ENCODE data around the gene FAP.
A peak's percentile ranks its signal among the peaks of the same experiment; 100 is the strongest.

The FAP gene

GRCh38 chr2:162241571-162241970, 1.7 kb downstream of the FAP start:
- DNase-seq, result no peak

DNA sequence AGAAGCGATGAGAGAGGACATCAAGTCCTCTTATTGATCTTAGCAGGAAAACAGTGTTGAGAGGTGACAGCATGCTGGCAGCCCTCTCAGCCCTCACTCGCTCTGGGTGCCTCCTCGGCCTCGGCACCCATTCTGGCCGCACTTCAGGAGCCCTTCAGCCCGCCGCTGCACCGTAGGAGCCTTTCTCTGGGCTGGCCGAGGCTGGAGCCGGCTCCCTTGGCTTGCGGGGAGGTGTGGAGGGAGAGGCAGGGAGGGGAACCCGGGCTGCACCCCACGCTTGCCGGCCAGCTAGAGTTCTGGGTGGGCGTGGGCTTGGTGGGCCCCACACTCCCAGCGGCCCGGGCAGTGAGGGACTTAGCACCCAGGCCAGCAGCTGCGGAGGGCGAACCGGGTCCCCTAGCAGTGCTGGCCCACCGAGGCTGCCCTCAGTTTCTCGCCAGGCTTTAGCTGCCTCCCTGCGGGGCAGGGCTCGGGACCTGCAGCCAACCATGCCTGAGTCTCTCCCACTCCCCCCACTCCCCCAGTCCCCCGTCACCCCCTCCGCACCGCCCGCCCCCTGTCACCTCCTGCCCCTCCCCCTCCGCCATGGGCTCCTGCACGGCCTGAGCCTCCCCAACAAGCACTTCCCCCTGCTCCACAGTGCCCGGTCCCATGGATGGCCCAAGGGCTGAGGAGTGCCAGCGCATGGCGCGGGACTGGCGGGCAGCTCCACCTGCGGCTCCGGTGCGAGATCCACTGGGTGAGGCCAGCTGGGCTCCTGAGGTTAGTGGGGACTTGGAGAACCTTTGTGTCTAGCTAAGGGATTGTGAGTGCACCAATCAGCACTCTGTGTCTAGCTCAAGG, 8.4 kb downstream of the FAP start:
- no peak for DNase-seq

DNA sequence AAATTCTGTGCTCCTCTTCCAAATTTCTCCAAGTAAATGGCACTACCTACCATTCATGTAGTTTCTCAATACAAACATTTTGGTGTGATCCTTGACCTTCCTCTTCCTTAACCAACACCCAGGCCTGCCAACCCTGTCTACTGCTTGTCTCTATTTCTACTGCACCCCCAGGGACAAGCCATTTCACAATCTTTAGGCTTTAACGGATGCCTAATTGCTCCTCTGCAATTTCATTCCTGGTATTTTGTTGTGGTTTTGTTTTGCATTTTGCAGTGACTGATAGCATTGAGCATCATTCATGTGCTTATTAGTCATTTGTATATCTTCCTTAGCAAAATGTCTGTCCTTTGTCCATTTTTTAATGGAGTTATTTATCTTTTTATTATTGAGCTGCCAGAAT, 10.0 kb downstream of the FAP start:
- no peak for DNase-seq

- DNase-seq, result no peak
Observed at GRCh38 chr2:162232671-162233070, 10.6 kb downstream of the FAP start.

DNA sequence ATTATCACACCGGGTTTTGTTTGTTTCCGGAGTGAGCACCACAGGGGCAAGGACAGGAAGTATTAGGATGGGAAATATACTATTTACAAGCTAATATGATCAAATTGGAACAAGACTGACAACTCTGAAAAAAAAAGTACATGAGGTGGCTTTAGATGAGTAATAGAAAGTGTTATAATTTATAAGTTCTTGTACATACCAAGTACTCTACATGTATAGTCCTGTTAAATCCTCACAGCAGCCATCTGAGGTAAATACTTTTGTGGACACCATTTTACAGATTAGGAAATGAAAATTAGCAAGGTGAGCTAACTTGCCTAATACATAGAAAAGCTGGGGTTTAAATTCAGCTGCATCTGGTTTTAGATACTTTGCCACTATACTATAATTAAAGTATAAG, 11.2 kb downstream of the FAP start:
- DNase-seq, result no peak

DNA sequence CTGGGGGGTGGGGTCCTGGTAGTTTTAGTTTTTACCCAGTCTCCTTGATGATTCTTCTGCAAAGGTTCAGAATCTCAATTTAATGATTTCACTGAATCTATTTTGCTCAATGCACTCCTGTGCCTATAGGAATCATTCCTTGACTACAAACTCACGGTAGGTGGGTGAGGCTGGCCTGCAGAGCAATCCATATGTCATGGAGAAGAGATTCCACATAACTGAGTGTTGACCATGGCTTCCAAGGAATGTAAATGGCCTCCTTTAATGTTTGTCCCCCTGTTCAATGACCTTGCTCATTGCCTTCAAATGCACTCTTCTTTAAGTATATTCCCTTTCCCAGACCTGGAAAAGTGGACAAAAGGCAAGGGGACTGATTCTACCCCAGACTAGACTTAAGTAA, 12.5 kb downstream of the FAP start:
- no peak for DNase-seq

- DNase-seq, result no peak
Observed at GRCh38 chr2:162226836-162227235, 16.4 kb downstream of the FAP start.

DNA sequence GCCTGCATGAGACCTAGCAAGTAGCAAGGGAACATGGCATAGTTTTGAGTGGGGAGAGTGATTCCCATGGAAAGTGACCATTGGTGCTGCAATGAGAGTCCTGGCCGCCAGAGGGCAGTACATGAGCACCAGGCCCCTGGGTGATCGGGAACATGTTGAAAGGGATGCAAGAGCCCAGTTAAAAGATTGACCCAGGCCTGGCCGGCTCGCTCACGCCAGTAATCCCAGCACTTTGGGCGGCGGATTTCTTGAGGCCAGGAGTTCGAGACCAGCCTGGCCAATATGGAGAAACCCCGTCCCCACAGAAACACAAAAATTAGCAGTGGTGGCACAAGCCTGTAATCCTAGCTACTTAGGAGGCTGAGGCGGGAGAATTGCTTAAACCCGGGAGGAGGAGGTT, 22.2 kb downstream of the FAP start:
- peak; percentile 28 for DNase-seq

DNA sequence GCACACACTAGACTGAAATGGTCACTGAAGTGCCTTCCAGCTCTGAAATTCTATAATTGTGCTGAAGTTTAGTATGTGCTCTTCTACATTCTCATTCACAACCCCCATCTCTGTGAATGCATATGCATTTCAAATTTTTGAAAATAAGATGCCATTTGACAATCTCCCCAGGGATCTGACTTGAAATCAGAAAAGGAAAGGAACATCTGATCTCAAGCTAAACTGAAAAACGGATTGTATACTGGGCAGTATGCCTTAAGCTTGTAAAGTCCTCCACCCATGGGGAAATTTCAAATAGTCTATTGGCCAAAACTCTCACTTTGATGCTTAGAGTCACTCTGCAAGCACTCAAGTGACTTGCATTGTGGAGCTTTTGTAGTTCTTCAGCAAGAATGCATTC, 22.9 kb downstream of the FAP start:
- no peak for DNase-seq

DNA sequence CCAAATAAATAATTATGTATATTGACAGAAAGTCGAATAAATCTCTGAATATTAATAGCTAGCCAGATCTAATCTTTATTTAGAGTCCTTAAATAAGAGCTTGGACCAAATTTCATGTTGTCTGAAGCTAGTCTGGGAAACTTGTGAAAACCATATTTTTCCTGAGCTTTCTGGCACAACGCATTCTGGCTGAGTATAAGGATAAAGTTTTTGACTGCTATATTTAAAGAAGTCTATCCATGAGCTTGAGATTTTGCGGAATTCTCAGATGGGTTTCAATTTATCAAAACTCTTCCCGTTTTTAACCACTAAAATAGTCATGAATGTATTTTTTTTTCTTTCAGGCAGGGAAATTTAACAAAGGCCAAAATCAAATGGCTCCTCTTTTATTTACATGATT, 23.8 kb downstream of the FAP start:
- no peak for DNase-seq

- DNase-seq, result no peak
Observed at GRCh38 chr2:162217598-162217997, 25.6 kb downstream of the FAP start.

DNA sequence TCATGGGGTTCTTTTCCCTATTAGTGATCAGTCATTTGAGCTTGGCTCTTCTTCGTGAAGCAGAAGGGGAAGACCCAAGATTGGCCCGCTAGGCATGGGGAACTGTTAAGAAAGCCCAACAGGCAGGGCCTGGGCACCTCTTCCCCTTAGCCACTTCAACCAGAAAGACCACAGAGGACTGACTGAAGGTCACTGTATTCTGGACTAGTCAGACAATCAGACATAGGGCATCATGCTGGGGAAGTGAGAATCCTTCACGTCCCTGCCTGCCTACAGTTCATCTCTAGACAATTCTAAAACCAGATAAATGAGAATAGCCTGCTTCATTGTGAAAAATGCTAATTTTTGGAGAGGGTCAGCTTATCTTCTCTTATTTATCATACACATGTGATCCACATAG, 28.1 kb downstream of the FAP start:
- no peak for DNase-seq

GRCh38 chr2:162212366-162212765, 30.9 kb downstream of the FAP start:
- DNase-seq, result no peak

- no peak for DNase-seq
Observed at GRCh38 chr2:162211732-162212131, 31.5 kb downstream of the FAP start.

DNA sequence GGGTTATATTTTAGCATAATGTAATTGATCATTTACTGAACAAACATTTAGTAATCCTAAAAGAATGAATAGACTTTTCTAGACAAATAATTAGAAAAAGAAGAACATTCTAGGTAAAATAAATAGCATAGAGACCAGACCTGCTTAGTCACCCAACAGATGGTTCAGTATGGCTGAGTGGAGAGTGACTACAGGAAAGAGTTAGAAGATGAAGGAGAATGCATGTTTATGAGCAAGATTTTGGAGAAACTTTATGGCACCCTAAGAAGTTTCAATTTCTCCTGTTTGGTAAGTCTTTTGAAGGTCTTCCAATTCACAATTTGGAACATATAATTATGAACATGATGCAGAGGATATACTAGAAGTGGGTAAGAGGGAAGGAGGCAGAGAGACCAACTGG, 32.9 kb downstream of the FAP start:
- no peak for DNase-seq

DNA sequence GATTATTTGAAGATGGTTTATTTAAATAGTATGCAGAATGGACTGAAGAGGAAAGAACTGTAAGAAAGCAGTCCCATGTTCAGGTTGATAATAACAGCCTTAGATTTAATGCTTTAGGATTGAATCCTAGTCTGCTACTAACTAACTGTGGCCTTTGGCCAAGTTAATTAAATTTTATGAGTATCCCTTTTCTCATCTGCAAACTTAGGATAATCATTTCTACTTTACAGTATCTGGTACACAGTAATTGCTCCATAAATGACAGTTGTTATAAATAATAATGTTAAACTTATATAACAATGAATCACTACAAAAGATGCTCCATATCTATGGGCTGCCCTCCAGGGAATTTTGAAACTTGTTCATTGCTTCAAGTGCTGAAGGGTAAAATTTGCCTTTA, 41.0 kb downstream of the FAP start:
- DNase-seq, result no peak

GRCh38 chr2:162200636-162201035, 42.6 kb downstream of the FAP start:
- DNase-seq, result no peak

DNA sequence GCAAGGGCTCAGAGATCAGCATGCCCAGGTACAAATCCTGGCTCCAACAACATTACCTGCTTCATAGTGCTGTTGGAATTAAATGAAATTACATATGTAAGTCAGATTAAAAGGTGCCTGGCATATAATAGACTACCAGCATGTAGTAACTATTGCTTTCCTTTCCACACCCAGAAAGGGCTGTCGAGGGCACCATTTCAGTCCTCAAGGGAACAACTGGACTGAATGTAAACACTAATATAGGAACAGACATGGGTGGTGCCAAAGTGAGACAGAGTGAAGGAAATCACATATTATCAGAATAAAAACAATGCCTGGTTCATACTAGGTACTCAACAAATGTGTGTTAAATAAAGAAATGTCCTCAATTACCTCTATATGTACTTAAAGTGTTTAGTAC, 43.3 kb downstream of the FAP start:
- no peak for DNase-seq

DNA sequence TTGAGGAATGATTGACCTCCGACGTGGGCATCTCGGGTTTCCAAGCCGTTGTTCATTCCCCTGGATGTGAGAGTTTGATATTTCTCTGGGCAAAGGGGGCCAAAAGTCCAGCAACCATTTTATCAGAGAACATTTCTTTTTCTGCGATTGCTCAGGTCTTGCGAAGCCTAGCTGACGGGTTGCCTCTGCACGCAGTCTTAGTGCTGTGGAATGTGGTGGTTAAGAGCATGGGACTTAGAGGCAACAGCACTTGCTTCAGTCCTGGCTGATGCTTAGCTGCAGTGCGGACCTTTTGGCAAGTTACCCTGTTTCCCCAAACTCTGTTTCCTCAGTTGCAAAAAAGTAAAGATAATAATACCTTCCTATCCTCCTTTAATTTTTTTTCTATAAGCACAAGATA, 45.0 kb downstream of the FAP start:
- DNase-seq, result no peak

- DNase-seq, result no peak
Observed at GRCh38 chr2:162197069-162197825, 46.0 kb downstream of the FAP start.

DNA sequence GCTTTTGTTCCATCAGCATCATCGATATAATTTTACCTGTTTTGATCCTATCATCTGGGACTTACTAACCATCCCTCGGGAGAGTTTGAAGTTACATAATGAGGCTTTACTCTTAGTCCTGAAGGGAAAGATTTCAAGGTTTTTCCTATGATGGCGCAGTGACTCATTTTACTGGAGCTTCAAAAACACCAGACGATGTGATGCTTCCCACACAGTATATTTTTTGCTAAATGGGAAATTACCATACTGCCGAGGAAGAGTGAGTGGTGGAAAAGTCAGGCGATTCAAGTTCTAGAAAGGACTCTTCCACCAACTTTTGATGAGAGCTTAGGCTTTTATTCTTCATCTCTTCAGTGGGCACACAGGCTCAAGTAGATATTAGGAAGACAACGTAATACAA, 46.6 kb downstream of the FAP start:
- DNase-seq, result no peak

- no peak for DNase-seq
Observed at GRCh38 chr2:162188451-162188850, 54.8 kb downstream of the FAP start.

- no peak for DNase-seq
Observed at GRCh38 chr2:162185541-162186232, 57.6 kb downstream of the FAP start.

Measured in activated effector memory CD4-positive, alpha-beta T cell treated with Interleukin-2 at 50 U/mL for 16 hours (primary cell).